Endothelial cell of umbilical vein (primary cell): ENCODE results near the gene SFSWAP. TPM values are rescaled to one million over a fixed set of nuclear protein-coding genes. Genes with fewer than 3 reads are reported as not detected.

Source experiments
- BruUV-seq: library from RNA; stranded (reverse); fragments of 400-500 nt; replicated peaks from 2 replicates; lab custom pipeline; 2021; lab: Mats Ljungman, UMichigan
- CTCF ChIA-PET: fragments of 300-600, 350-600 bp; sonication (Branson Sonifier 250); formaldehyde crosslinking; loops from one replicate; lab custom pipeline; 2021; ENCODE audit warnings: antibody characterized with exemption, inconsistent platforms; lab: Charles Lee
- POLR2A ChIA-PET: fragments of 300-600, 350-600 bp; sonication (Branson Sonifier 250); formaldehyde crosslinking; loops from one replicate; lab custom pipeline; 2021; ENCODE audit warnings: antibody characterized with exemption, inconsistent platforms; lab: Charles Lee
- DNase-seq: peaks from one replicate; pipeline ENCODE4 v3.0.0-alpha.2; 2011; ENCODE audit warnings: low read depth, low spot score
- FAIRE-seq: peaks from 2 replicates; lab custom pipeline; 2011; peaks lifted over from hg19 to GRCh38; lab: Jason Lieb, UNC
- H2AFZ ChIP-seq: 2 replicates; pipeline ENCODE4 v1.6.0; 2012; ENCODE audit warnings: low read depth, low read length, control low read depth, inconsistent platforms
- H3K27ac ChIP-seq: 2 replicates; pipeline ENCODE4 v1.5.1; 2011; ENCODE audit warnings: low read depth, mild to moderate bottlenecking, control low read depth, low read length, moderate library complexity; ENCODE audit not compliant: insufficient read depth
- H3K27me3 ChIP-seq, 2 experiments: 2 replicates each; pipeline versions ENCODE4 v1.6.0 to v1.6.1; 2011; ENCODE audit warnings: low read length in 2 of 2, mixed read lengths in 1 of 2; ENCODE audit not compliant: control insufficient read depth in 2 of 2, insufficient read depth in 2 of 2
- H3K36me3 ChIP-seq, 2 experiments: 2 replicates in 1 of 2; 3 replicates in 1 of 2; pipeline ENCODE4 v1.5.1; 2011; ENCODE audit warnings: low read length in 2 of 2, mild to moderate bottlenecking in 1 of 2, moderate library complexity in 1 of 2; ENCODE audit not compliant: control insufficient read depth in 2 of 2, insufficient read depth in 2 of 2; ENCODE audit errors: extremely low read depth in 1 of 2
- H3K4me1 ChIP-seq: 3 replicates; pipeline ENCODE4 v1.5.1; 2011; ENCODE audit warnings: mild to moderate bottlenecking, low read length; ENCODE audit not compliant: control insufficient read depth, insufficient read depth; ENCODE audit errors: extremely low read depth
- H3K4me2 ChIP-seq: 2 replicates; pipeline ENCODE4 v1.6.1; 2011; ENCODE audit warnings: low read length, control low read depth, mixed read lengths; ENCODE audit not compliant: insufficient read depth
- H3K4me3 ChIP-seq, 3 experiments: fragments of 200-600 bp in 1 of 3; sonication (generic), shearing (Covaris generic) in 1 of 3; replicated peaks in 1 of 3; 2 replicates each; pipeline ENCODE4 v1.5.1; 2011 to 2016; ENCODE audit warnings: control low read depth in 3 of 3, low read length in 3 of 3, mild to moderate bottlenecking in 2 of 3, inconsistent platforms in 1 of 3, low read depth in 1 of 3, moderate library complexity in 1 of 3; ENCODE audit not compliant: insufficient read depth in 1 of 3
- H3K79me2 ChIP-seq: 2 replicates; pipeline ENCODE4 v1.6.0; 2012; ENCODE audit warnings: low read length, inconsistent platforms; ENCODE audit not compliant: control insufficient read depth, insufficient read depth
- H3K9ac ChIP-seq: replicated peaks from 2 replicates; pipeline ENCODE3; 2011; ENCODE audit warnings: low read length, control low read depth; ENCODE audit not compliant: insufficient read depth; ENCODE audit errors: extremely low read depth
- H3K9me1 ChIP-seq: replicated peaks from 3 replicates; pipeline ENCODE4 v1.6.0; 2011; ENCODE audit warnings: mild to moderate bottlenecking, low read length; ENCODE audit not compliant: control insufficient read depth, insufficient read depth; ENCODE audit errors: extremely low read depth
- H3K9me3 ChIP-seq: replicated peaks from 2 replicates; pipeline ENCODE4 v1.5.1; 2012; ENCODE audit warnings: low read length, inconsistent platforms; ENCODE audit not compliant: control insufficient read depth, insufficient read depth
- H4K20me1 ChIP-seq: replicated peaks from 2 replicates; pipeline ENCODE3; 2011; ENCODE audit warnings: mild to moderate bottlenecking, low read length; ENCODE audit not compliant: control insufficient read depth, insufficient read depth; ENCODE audit errors: extremely low read depth
- EZH2 ChIP-seq: IDR thresholded peaks from 2 replicates; pipeline ENCODE4 v1.6.1; 2012; ENCODE audit warnings: borderline replicate concordance, low read depth, mild to moderate bottlenecking, moderate library complexity, low read length, inconsistent platforms; ENCODE audit not compliant: severe bottlenecking
- FOS ChIP-seq: IDR thresholded peaks from 2 replicates; pipeline ENCODE4 v1.6.1; 2011; ENCODE audit warnings: mild to moderate bottlenecking, low read length, moderate library complexity, borderline replicate concordance; ENCODE audit not compliant: insufficient read depth
- GATA2 ChIP-seq: IDR thresholded peaks from 2 replicates; pipeline ENCODE4 v1.7.0; 2011; ENCODE audit warnings: low read depth, mild to moderate bottlenecking, moderate library complexity, mixed read lengths, low read length; ENCODE audit not compliant: insufficient read length, insufficient read depth
- JUN ChIP-seq: IDR thresholded peaks from 2 replicates; pipeline ENCODE4 v1.6.1; 2011; ENCODE audit warnings: borderline replicate concordance, low read depth; ENCODE audit not compliant: insufficient read length, insufficient read depth
- MYC ChIP-seq: IDR thresholded peaks from one replicate; pipeline ENCODE4 v1.6.1; 2011; ENCODE audit warnings: mild to moderate bottlenecking, low read depth, low read length
- POLR2A ChIP-seq: IDR thresholded peaks from 2 replicates; pipeline ENCODE4 v1.6.1; 2012; ENCODE audit warnings: low read depth, mild to moderate bottlenecking, control low read depth, low read length
- POLR2AphosphoS5 ChIP-seq: IDR thresholded peaks from 2 replicates; pipeline ENCODE4 v1.6.1; 2012; ENCODE audit warnings: low read depth, mild to moderate bottlenecking, control low read depth, low read length, moderate library complexity; ENCODE audit not compliant: insufficient read depth
- dilution Hi-C: fragments of 300-500 bp; cut with MboI; formaldehyde crosslinking; loops from one replicate; pipeline ENCODE4 v1.15.0; 2019; ENCODE audit warnings: low sequenced_read_pairs; ENCODE audit not compliant: extremely low pct_ligation_motif_present
- intact Hi-C: fragments of 100-400 bp; cut with micrococcal nuclease; formaldehyde crosslinking; loops from one replicate; pipeline ENCODE4 v1.10.0; 2022
- polyA plus RNA-seq, 4 experiments: library from polyadenylated mRNA; depleted of rRNA in 3 of 4; stranded (reverse) in 3 of 4; unstranded in 1 of 4; fragments of >200 nt; gene quantifications; 2 replicates each; pipeline versions ENCODE4 v1.2.1 to v1.2.3, GENCODE V29; 2011 to 2012; ENCODE audit warnings: missing spikeins in 1 of 4
- total RNA-seq: library from RNA; stranded (reverse); gene quantifications from 2 replicates; pipeline ENCODE4 v1.2.3, GENCODE V29; 2021
- TF ChIP-seq, protein P1 (sequence below), 2 donors: IDR thresholded peaks; 1 replicate in 1 of 2; 2 replicates in 1 of 2; pipeline ENCODE4 v1.5.1; 2011; ENCODE audit warnings: low read length in 2 of 2, mild to moderate bottlenecking in 2 of 2, moderate library complexity in 2 of 2, control low read depth in 1 of 2, inconsistent platforms in 1 of 2, low read depth in 1 of 2; ENCODE audit not compliant: insufficient read depth in 1 of 2; ENCODE audit errors: extremely low read depth in 1 of 2
- TF ChIP-seq, protein P2 (sequence below): IDR thresholded peaks from 2 replicates; pipeline ENCODE4 v1.6.1; 2011; ENCODE audit not compliant: insufficient read depth, insufficient read length

SFSWAP gene
- total and polyA plus RNA-seq, 2 donors (not counting 3 experiments of a cell fraction or from before 2014, with no cell fraction given): 38.1 to 53.3 TPM

DNA sequence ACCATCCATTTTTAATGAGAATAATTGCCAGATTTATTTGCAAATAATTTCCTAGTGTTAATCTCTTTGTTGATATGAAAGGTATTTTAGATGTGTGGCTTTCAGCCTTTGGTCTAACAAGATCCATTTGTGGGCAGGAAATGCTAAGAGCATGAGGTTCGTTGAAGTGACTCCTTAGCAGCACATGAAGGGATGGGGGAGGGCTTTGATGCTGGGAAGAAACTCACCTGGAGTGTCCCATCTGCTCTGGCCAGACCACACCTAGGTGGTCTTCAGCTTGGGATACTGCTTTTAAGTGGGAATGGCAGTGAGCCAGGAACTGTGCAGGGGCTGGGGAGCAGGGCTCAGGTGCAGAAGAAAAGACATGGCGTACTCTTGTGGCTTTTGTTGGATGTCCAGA, 13.6 kb downstream of the SFSWAP start:
- TF ChIP-seq MYC (no peak), FOS (no peak), POLR2AphosphoS5 (no peak), POLR2A (no peak), GATA2 (no peak), EZH2 (no peak), JUN (no peak)
- TF ChIP-seq, protein P1, sequence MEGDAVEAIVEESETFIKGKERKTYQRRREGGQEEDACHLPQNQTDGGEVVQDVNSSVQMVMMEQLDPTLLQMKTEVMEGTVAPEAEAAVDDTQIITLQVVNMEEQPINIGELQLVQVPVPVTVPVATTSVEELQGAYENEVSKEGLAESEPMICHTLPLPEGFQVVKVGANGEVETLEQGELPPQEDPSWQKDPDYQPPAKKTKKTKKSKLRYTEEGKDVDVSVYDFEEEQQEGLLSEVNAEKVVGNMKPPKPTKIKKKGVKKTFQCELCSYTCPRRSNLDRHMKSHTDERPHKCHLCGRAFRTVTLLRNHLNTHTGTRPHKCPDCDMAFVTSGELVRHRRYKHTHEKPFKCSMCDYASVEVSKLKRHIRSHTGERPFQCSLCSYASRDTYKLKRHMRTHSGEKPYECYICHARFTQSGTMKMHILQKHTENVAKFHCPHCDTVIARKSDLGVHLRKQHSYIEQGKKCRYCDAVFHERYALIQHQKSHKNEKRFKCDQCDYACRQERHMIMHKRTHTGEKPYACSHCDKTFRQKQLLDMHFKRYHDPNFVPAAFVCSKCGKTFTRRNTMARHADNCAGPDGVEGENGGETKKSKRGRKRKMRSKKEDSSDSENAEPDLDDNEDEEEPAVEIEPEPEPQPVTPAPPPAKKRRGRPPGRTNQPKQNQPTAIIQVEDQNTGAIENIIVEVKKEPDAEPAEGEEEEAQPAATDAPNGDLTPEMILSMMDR (IDR thresholded peaks at IDR 0.05; ENCODE audit: extremely low read depth in 1 of 2, insufficient read depth in 1 of 2, low read depth in 1 of 2, low read length in 2 of 2): no peak
- TF ChIP-seq, protein P2, sequence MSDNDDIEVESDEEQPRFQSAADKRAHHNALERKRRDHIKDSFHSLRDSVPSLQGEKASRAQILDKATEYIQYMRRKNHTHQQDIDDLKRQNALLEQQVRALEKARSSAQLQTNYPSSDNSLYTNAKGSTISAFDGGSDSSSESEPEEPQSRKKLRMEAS: no peak
- Histone ChIP-seq H3K79me2 (peaks cover 29% of the 10 kb centered on the region), H3K27me3 (no peaks in the 10 kb centered on the region), H3K4me2 (no peak overlapping the region), H3K9ac (no peak overlapping the region), H3K4me1 (no peaks in the 10 kb centered on the region), H3K36me3 (peaks cover 29 to 36% of the 10 kb centered on the region in 2 experiments), H3K9me3 (no peaks in the 10 kb centered on the region), H2AFZ (no peak overlapping the region), H3K9me1 (no peaks in the 10 kb centered on the region), H3K4me3 (no peak overlapping the region), H4K20me1 (no peaks in the 10 kb centered on the region), H3K27ac (no peak overlapping the region)
- CTCF ChIA-PET: interaction anchor here (0.8 kb wide), 1 partner anchor 9 kb away, joined by 3 read pairs; no protein-coding TSS in a partner anchor
- dilution Hi-C loops (no loop called here), intact Hi-C loops (no loop called here)
- BruUV-seq: no TSS peak
- POLR2A ChIA-PET: no interaction called here
- no peak for FAIRE-seq
- no peak for DNase-seq
